ENCODE results near the gene MAGEH1.

MAGEH1 gene

GRCh38 chrX:55490974-55491373 is 39.0 kb downstream of the MAGEH1 start:
- DNase-seq: no peak
